GM23338 (cell line): ENCODE measurements around the gene RPL15. TPM values are rescaled to one million over a fixed set of nuclear protein-coding genes. Genes with fewer than 3 reads are reported as not detected.

ENCODE experiments used
- ATAC-seq: fragments of 200-7000 bp; cut with Tn5 transposase; 3 replicates; pipeline ENCODE4 v1.9.1; 2020
- DNase-seq: peaks from one replicate; pipeline ENCODE4 v3.0.0-alpha.2; 2015; ENCODE audit warnings: low spot score
- H2AFZ ChIP-seq: fragments of 200-600 bp; sonication (generic); 2 replicates; pipeline ENCODE4 v1.8.0; 2016; ENCODE audit warnings: antibody characterized with exemption, mild to moderate bottlenecking, moderate library complexity
- H3F3A ChIP-seq: fragments of 200-600 bp; sonication (generic); replicated peaks from 2 replicates; pipeline ENCODE4 v1.8.0; 2017; ENCODE audit warnings: antibody characterized with exemption, mixed run types, low read depth
- H3K27ac ChIP-seq: fragments of 200-600 bp; sonication (generic); 2 replicates; pipeline ENCODE4 v1.6.1; 2016; ENCODE audit warnings: low read depth
- H3K27me3 ChIP-seq: fragments of 200-600 bp; sonication (generic); 2 replicates; pipeline ENCODE4 v1.8.0; 2016; ENCODE audit warnings: mild to moderate bottlenecking, mixed run types, moderate library complexity; ENCODE audit not compliant: insufficient read depth
- H3K36me3 ChIP-seq: fragments of 200-600 bp; sonication (generic); 2 replicates; pipeline ENCODE4 v1.8.0; 2016; ENCODE audit warnings: mild to moderate bottlenecking; ENCODE audit not compliant: insufficient read depth
- H3K4me1 ChIP-seq: fragments of 200-600 bp; sonication (generic); 2 replicates; pipeline ENCODE4 v1.8.0; 2016; ENCODE audit warnings: mild to moderate bottlenecking, moderate library complexity; ENCODE audit not compliant: insufficient read depth
- H3K4me2 ChIP-seq: fragments of 200-600 bp; sonication (generic); 2 replicates; pipeline ENCODE4 v1.7.1; 2017; ENCODE audit warnings: mixed run types
- H3K4me3 ChIP-seq: fragments of 200-600 bp; sonication (generic); 2 replicates; pipeline ENCODE4 v1.6.1; 2016; ENCODE audit warnings: mixed run types
- H3K79me2 ChIP-seq: fragments of 200-600 bp; sonication (generic); replicated peaks from 2 replicates; pipeline ENCODE4 v1.8.0; 2017; ENCODE audit warnings: mild to moderate bottlenecking; ENCODE audit not compliant: insufficient read depth
- H3K9me2 ChIP-seq: fragments of 200-600 bp; sonication (generic); 2 replicates; pipeline ENCODE4 v1.8.0; 2017; ENCODE audit not compliant: insufficient read depth
- H4K20me1 ChIP-seq: fragments of 200-600 bp; sonication (generic); replicated peaks from 2 replicates; pipeline ENCODE4 v1.8.0; 2017; ENCODE audit warnings: mild to moderate bottlenecking; ENCODE audit not compliant: insufficient read depth
- H3K27ac Mint-ChIP-seq: 2 replicates; pipeline ENCODE4 v1.8.0; 2020; ENCODE audit warnings: inconsistent platforms, mild to moderate bottlenecking, moderate library complexity, mixed read lengths
- H3K27me3 Mint-ChIP-seq: 3 replicates; pipeline ENCODE4 v1.8.0; 2022; ENCODE audit warnings: low read depth, mild to moderate bottlenecking, moderate library complexity, mixed read lengths, inconsistent platforms; ENCODE audit not compliant: insufficient read depth, poor library complexity
- H3K36me3 Mint-ChIP-seq: 3 replicates; pipeline ENCODE4 v1.8.0; 2021; ENCODE audit warnings: low read depth, mild to moderate bottlenecking, inconsistent platforms, moderate library complexity, mixed read lengths
- H3K4me1 Mint-ChIP-seq: 3 replicates; pipeline ENCODE4 v1.8.0; 2020; ENCODE audit warnings: mild to moderate bottlenecking, inconsistent platforms, mixed read lengths
- H3K4me3 Mint-ChIP-seq: 3 replicates; pipeline ENCODE4 v1.8.0; 2021; ENCODE audit warnings: moderate library complexity, mild to moderate bottlenecking, inconsistent platforms, mixed read lengths
- H3K9me3 Mint-ChIP-seq: 3 replicates; pipeline ENCODE4 v1.8.0; 2020; ENCODE audit warnings: moderate library complexity, mild to moderate bottlenecking, inconsistent platforms, mixed read lengths
- CREB1 ChIP-seq: fragments of 250-450 bp; sonication (Bioruptor Pico); IDR thresholded peaks from 2 replicates; pipeline ENCODE4 v1.5.0; 2020; ENCODE audit warnings: low read depth, mild to moderate bottlenecking, moderate library complexity
- CTCF ChIP-seq, 2 experiments: fragments of 200-600 bp in 1 of 2; sonication (generic) in 1 of 2; conservative IDR thresholded peaks; 2 replicates each; pipeline versions ENCODE4 v1.5.1 to v1.6.1; 2016 to 2017; ENCODE audit warnings: antibody characterized with exemption in 2 of 2, low read depth in 2 of 2, mild to moderate bottlenecking in 2 of 2, moderate library complexity in 1 of 2
- ETS1 ChIP-seq: IDR thresholded peaks from 2 replicates; pipeline ENCODE4 v1.6.1; 2016; ENCODE audit warnings: antibody characterized with exemption
- EZH2 ChIP-seq: fragments of 200-600 bp; sonication (generic); IDR thresholded peaks from one replicate; pipeline ENCODE4 v1.8.0; 2017; ENCODE audit warnings: antibody characterized with exemption, mild to moderate bottlenecking, low read depth; ENCODE audit not compliant: unreplicated experiment
- EZH2phosphoT487 ChIP-seq: fragments of 200-600 bp; sonication (generic); IDR thresholded peaks from one replicate; pipeline ENCODE4 v1.8.1; 2018; ENCODE audit warnings: antibody characterized with exemption; ENCODE audit not compliant: unreplicated experiment
- JUNB ChIP-seq: IDR thresholded peaks from one replicate; pipeline ENCODE4 v1.6.1; 2016; ENCODE audit warnings: antibody characterized with exemption; ENCODE audit not compliant: unreplicated experiment
- NANOG ChIP-seq: IDR thresholded peaks from 2 replicates; pipeline ENCODE4 v1.6.1; 2016; ENCODE audit warnings: antibody characterized with exemption, borderline replicate concordance
- POLR2AphosphoS5 ChIP-seq: IDR thresholded peaks from 2 replicates; pipeline ENCODE4 v1.6.1; 2016; ENCODE audit warnings: antibody characterized with exemption, low read depth
- STAT1 ChIP-seq: IDR thresholded peaks from one replicate; pipeline ENCODE4 v1.6.1; 2016; ENCODE audit warnings: antibody characterized with exemption; ENCODE audit not compliant: unreplicated experiment
- ZNF114 ChIP-seq: fragments of 250-450 bp; sonication (Bioruptor Pico); IDR thresholded peaks from 2 replicates; pipeline ENCODE4 v1.5.0; 2020; ENCODE audit warnings: mild to moderate bottlenecking, moderate library complexity
- ZNF331 ChIP-seq: fragments of 250-450 bp; sonication (Bioruptor Pico); IDR thresholded peaks from 2 replicates; pipeline ENCODE4 v1.5.0; 2020; ENCODE audit warnings: low read depth, mild to moderate bottlenecking, moderate library complexity
- ZNF462 ChIP-seq: fragments of 250-450 bp; sonication (Bioruptor Pico); IDR thresholded peaks from 2 replicates; pipeline ENCODE4 v1.5.0; 2020; ENCODE audit warnings: mild to moderate bottlenecking, moderate library complexity
- polyA plus RNA-seq: library from polyadenylated mRNA; unstranded; fragments of >200 nt; fragmentation: Nextera tagmentation; extraction: Ambion mirVana; gene quantifications from 2 replicates; pipeline ENCODE4 v1.2.1, GENCODE V29; 2016
- total RNA-seq: library from RNA; depleted of rRNA; stranded (reverse); fragments of >200 nt; shearing (Covaris generic); gene quantifications from 2 replicates; pipeline ENCODE4 v1.2.3, GENCODE V29; 2014

RPL15 gene
- total and polyA plus RNA-seq, 2 experiments from 2014 or later = 2,868 to 3,117 TPM

- peaks cover 44% of the 10 kb centered on the region for H3K36me3 Mint-ChIP-seq
- Histone ChIP-seq H2AFZ (no peak overlapping the region), H3K4me3 (no peak overlapping the region), H3K4me2 (no peak overlapping the region), H3K27me3 (no peaks in the 10 kb centered on the region), H3F3A (no peaks in the 10 kb centered on the region), H3K9me2 (no peaks in the 10 kb centered on the region), H4K20me1 (peaks cover 22% of the 10 kb centered on the region), H3K79me2 (peaks cover 82% of the 10 kb centered on the region), H3K36me3 (no peaks in the 10 kb centered on the region; the same call in 1 of the 2 replicates), H3K27ac (no peak overlapping the region), H3K4me1 (peaks cover 7% of the 10 kb centered on the region; the same call in 1 of the 2 replicates)
- H3K27ac Mint-ChIP-seq = no peak overlapping the region
- H3K9me3 Mint-ChIP-seq = peaks cover 26% of the 10 kb centered on the region
- peaks cover 7% of the 10 kb centered on the region for H3K27me3 Mint-ChIP-seq
- DNase-seq (no peak), ATAC-seq (no peak)
- no peak overlapping the region for H3K4me3 Mint-ChIP-seq
- H3K4me1 Mint-ChIP-seq = peaks cover 23% of the 10 kb centered on the region
- TF ChIP-seq ZNF462 (no peak), ZNF331 (CRISPR knock-in tag) (no peak), ETS1 (no peak), ZNF114 (CRISPR knock-in tag) (no peak), EZH2 (no peak), POLR2AphosphoS5 (no peak), CREB1 (no peak), NANOG (no peak), STAT1 (no peak), EZH2phosphoT487 (no peak), CTCF (conservative IDR thresholded peaks at IDR 0.05; ENCODE audit: low read depth in 2 of 2) (no peak), JUNB (no peak)
Observed at GRCh38 chr3:23874359-23875112, 42.4 kb upstream of the RPL15 start.
